HUES64 (cell line): ENCODE measurements around the gene PGC.

Experiments
- H3K27ac ChIP-seq: 2 replicates; pipeline ENCODE4 v1.7.0; 2013; ENCODE audit warnings: low read depth, low read length, inconsistent platforms
- H3K27me3 ChIP-seq: 2 replicates; pipeline ENCODE4 v1.6.1; 2013; ENCODE audit warnings: mild to moderate bottlenecking, low read length; ENCODE audit not compliant: insufficient read depth
- H3K36me3 ChIP-seq: 2 replicates; pipeline ENCODE4 v1.6.1; 2013; ENCODE audit warnings: mild to moderate bottlenecking, low read length; ENCODE audit not compliant: insufficient read depth
- H3K4me1 ChIP-seq: 2 replicates; pipeline ENCODE4 v1.6.1; 2013; ENCODE audit warnings: mild to moderate bottlenecking, low read length, moderate library complexity; ENCODE audit not compliant: insufficient read depth
- H3K4me3 ChIP-seq: 2 replicates; pipeline ENCODE4 v1.5.1; 2013; ENCODE audit warnings: mild to moderate bottlenecking, low read length, moderate library complexity
- H3K9ac ChIP-seq: 2 replicates; pipeline ENCODE4 v1.6.1; 2013; ENCODE audit warnings: mild to moderate bottlenecking, low read depth, low read length
- H3K9me3 ChIP-seq: 2 replicates; pipeline ENCODE4 v1.6.1; 2013; ENCODE audit warnings: low read depth, low read length; ENCODE audit not compliant: insufficient read depth
- WGBS: fragments of 150-250, 120-280 bp; methylation state at CpG from one replicate; pipeline ENCODE4 v1.1.7; 2013; ENCODE audit warnings: missing lambda C conversion rate; 5-methylcytosine and 5-hydroxymethylcytosine counted together

The PGC gene

DNA sequence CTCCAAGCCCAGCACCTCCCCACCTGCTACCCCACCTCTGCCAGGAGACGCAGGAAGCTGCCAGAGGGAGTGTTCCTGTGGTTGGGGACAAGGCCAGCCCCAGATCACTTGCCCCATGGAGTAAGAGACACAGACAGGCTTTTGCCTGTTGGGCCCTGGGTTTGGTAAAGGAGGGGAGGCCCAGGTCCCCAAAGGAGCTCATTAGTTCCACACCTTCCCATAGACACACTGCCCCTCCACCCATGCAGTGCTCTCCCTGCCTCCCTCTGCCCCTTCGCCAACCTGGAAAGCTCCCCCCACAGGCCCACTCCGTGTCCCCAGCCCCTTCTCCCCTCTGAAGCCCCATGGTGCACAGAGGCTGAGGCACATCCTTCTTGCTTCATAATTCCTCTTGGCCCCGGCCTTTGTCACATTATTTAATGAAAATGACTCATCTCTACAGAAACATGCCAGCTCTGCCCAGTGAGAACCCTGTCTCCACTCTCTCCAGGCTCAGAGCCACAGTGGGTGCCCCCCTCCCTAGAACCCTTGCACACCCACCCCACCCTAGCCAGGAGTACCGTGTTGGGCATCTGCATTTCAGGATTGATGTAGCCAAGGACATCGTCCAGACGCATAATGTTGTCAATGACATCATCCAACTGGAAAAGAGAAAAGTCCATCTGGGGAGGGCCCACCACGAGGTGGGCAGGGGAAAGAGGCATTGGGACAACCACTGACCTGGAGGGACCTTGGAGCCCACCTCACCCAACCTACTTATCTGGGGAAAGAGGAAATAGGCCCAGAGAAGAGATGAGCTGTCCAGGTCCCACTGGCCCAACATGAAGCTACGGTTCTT lies 57.8 kb downstream of the PGC start:
- Histone ChIP-seq H3K36me3 (no peaks in the 10 kb centered on the region), H3K9ac (no peak overlapping the region), H3K4me3 (no peak overlapping the region), H3K27ac (no peak overlapping the region), H3K4me1 (peaks cover 9% of the 10 kb centered on the region; the same call in 1 of the 2 replicates), H3K27me3 (no peaks in the 10 kb centered on the region), H3K9me3 (no peaks in the 10 kb centered on the region)
- WGBS = 83% methylated on average over 9 of the region's 9 CpGs

DNA sequence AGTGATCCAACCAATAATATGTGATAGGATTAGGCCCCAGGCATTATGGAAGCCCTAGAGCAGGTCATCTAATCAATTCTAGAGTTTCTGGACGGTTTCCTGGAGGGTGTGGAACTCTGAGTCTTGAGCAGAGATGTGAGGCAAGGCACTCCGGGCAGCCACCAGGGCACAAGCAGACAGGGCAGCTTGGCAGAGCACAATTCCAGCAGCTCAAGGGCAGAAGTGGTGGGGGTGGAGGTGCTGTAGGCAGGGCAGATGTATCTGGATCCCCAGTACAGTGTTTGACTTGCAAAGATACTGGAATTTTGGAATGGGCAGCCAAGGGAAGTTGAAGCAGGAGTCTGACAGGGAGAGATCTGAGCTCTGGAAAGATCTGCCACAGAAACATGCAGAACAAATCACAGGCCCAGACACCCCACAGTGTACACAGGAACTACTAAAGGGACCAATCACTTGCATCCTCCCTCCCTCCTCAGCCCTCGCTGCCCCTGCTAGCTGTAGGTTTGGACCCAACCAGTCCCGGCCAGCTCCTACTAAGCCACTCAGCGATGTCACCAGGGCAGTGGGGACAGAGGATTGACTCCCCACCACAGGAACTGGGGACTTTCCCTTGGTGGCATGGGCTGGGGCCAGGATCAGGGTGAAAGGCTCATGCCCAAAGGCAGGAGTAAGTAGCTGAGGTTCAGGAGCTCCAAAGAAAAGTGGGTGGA lies 58.8 kb downstream of the PGC start:
- H3K9ac ChIP-seq = no peak overlapping the region

DNA sequence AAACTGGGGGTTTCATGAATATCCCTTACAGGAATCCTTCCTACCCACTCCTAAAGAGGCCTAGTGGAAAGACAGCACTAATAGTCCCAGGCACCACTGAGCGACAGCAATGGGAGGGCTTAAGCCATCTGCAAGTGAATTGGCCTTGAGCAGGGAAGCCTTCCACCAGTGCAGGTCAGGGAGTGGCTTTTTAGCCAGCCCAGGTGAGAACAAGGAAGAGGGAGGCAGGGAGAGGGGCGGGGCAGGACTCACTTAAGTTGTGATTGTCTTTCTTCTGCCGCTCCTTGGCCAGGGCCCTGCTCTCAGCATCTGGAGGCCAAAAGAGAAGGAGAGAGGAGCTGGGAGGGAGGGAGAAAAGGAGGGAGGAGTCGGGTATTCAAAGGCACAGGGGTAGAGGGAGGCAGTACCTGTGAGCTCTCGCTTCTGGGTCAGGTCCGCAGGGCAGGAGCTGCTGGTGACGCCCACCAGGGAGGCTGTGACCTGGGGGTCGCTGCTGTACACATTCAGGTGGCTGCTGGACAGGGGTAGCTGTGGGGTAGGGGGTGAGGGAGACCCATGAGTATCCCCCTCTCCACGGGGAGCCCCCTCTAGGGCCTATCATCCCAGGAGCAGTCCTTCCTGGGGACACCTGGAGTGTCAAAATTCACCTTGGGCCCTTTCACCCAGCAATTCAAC lies 59.6 kb downstream of the PGC start:
- Histone ChIP-seq H3K27ac (no peak overlapping the region), H3K27me3 (peaks cover 3% of the 10 kb centered on the region; the same call in 1 of the 2 replicates), H3K9me3 (no peaks in the 10 kb centered on the region), H3K4me1 (peaks cover 12% of the 10 kb centered on the region; the same call in 1 of the 2 replicates), H3K4me3 (no peak overlapping the region), H3K36me3 (no peaks in the 10 kb centered on the region), H3K9ac (no peak overlapping the region)
- WGBS = 34% methylated on average over 9 of the region's 9 CpGs

More for the DNA sequence above, 58.8 kb downstream of the PGC start:
- H3K4me1 ChIP-seq = peaks cover 12% of the 10 kb centered on the region; the same call in 1 of the 2 replicates
- no peaks in the 10 kb centered on the region for H3K9me3 ChIP-seq
- H3K4me3 ChIP-seq = no peak overlapping the region
- H3K36me3 ChIP-seq = no peaks in the 10 kb centered on the region
- H3K27me3 ChIP-seq = no peaks in the 10 kb centered on the region
- WGBS = 89% methylated on average over 5 of the region's 5 CpGs
- no peak overlapping the region for H3K27ac ChIP-seq
